Fibroblast of skin of back (primary cell): ENCODE measurements around the gene DVL1.

Experiments
- DNase-seq: peaks from one replicate; pipeline ENCODE4 v3.0.0-alpha.2; 2013

DVL1 gene

DNA sequence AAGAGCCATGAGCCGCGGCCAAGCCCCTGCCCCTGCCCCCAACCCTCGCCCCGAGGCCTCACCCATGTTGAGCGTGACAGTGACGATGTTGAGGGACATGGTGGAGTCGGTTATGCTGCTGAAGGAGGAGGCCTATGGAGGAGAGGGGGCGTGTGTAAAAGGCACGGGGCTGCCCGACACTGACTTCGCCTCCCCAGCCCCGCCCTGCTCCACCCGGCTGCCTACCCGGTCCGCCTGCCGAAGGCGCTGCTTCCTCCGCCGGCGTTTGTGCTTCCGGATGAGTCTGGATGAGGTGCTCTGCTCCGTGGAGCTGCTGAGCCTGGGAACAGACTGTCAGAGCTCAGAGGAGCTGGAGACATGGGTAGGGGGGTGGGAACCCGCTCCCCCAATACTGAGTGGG lies 9.0 kb downstream of the DVL1 start:
- DNase-seq: no peak

- no peak for DNase-seq
Observed at GRCh38 chr1:1338278-1338677, 10.9 kb downstream of the DVL1 start.

DNA sequence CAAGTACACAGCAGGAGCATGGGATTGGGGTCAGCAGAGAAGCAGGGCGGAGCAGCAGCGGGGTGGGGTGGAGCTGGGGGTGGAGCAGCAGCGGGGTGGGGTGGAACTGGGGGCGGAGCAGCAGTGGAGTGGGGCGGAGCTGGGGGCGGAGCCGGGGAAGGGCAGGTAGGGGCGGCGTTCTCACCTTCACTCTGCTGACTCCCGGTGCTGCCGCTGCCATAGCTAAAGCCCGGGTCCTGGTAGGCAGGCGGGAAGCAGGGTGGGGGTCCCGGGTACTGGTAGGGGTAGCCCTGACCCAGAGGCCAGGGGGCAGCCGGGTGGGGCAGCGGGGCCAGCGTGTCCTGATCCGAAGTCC lies 11.4 kb downstream of the DVL1 start:
- DNase-seq: no peak

DNA sequence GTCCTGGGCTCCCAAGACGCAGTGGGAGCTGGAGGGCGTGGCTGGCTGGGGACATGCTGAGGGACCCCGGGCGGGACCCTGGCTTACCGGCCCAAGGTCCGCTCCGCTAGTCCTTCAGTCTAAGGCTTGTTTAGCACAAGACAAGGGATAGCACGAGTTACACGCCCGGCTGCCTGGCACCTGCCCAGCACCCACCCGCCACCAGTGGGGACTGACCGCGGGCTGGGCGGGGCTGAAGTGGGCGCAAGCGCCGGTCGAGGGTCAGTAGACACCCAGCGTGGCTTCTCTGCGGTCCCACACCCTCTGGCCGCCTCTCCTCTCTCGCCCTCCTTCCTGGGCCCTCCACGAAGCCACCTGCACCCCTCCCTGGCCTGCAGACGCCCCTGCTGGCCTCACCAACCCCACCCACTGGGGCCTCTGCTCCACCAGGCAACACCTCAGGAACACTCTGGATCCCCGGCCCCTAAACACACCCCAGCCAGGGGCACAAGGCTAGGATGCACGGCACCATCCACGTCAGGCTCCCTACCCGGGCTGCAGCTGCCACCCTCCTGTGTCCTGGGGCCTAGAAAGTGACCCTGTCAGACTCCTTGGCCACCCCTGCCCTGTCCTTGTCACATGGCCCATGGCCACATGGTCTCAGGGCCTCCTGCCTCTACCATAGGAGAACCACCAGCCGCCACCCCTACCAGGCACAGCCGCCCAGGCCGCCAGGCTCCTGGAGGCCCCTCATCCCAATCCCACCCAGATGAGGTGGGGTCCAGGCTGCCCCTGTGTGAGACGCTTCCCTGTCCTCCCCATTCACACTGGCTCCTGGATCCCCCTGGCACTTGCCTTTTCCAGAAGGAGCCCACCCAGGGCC lies 12.1 kb downstream of the DVL1 start:
- DNase-seq: no peak

GRCh38 chr1:1336446-1336845 lies 12.8 kb downstream of the DVL1 start:
- no peak for DNase-seq

GRCh38 chr1:1335792-1336248 lies 13.4 kb downstream of the DVL1 start:
- DNase-seq: no peak

GRCh38 chr1:1335283-1335682 lies 13.9 kb downstream of the DVL1 start:
- DNase-seq: no peak

GRCh38 chr1:1334835-1335234 lies 14.4 kb downstream of the DVL1 start:
- no peak for DNase-seq

DNA sequence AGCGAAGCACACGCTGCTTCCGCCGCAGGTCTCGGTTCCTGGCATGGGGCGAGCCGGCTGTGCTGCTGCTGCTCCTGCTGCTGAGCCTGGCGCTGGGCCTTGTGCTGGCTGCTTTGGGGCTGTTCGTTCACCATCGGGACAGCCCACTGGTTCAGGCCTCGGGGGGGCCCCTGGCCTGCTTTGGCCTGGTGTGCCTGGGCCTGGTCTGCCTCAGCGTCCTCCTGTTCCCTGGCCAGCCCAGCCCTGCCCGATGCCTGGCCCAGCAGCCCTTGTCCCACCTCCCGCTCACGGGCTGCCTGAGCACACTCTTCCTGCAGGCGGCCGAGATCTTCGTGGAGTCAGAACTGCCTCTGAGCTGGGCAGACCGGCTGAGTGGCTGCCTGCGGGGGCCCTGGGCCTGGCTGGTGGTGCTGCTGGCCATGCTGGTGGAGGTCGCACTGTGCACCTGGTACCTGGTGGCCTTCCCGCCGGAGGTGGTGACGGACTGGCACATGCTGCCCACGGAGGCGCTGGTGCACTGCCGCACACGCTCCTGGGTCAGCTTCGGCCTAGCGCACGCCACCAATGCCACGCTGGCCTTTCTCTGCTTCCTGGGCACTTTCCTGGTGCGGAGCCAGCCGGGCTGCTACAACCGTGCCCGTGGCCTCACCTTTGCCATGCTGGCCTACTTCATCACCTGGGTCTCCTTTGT lies 15.5 kb downstream of the DVL1 start:
- DNase-seq: no peak

GRCh38 chr1:1332774-1333480 lies 16.3 kb downstream of the DVL1 start:
- no peak for DNase-seq

- no peak for DNase-seq
Observed at GRCh38 chr1:1332031-1332755, 17.0 kb downstream of the DVL1 start.

GRCh38 chr1:1331068-1331965 lies 17.9 kb downstream of the DVL1 start, which contains the start of gene TAS1R3:
TAS1R3 (plus strand) TSS chr1:1331280; CDS start chr1:1331346, 66 bp downstream.
- no peak for DNase-seq

- DNase-seq: no peak
Observed at GRCh38 chr1:1330366-1331067, 18.7 kb downstream of the DVL1 start.

GRCh38 chr1:1329304-1330210 lies 19.7 kb downstream of the DVL1 start:
- no peak for DNase-seq

GRCh38 chr1:1328254-1328653 lies 21.0 kb downstream of the DVL1 start:
- DNase-seq: no peak

GRCh38 chr1:1327291-1327690 lies 21.9 kb downstream of the DVL1 start:
- no peak for DNase-seq

DNA sequence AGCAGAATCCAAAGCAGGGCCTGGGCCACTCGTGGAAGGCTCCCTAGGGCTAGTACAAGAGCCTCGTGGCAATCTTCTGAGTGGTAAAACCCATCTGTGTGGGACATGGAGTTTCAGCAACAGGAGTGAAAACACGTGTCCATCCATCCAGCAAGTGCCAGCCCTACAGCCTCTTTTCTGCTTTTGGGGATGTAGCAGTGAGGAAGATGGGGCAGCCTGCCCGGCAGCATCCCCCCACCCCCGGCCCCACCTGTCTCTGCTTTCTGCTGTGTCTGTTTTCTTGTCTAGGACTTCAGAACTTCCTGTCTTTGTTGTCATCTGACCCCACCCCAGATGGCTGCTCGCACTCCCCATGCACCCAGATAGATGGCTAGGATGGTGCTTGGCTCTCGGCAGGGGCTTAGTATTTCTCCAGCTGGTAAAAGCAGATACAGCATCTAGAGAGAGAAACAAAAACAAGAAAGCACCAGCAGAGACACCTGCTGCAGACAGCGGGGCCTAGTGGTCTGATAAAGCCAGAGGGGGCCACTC lies 23.1 kb downstream of the DVL1 start:
- no peak for DNase-seq

DNA sequence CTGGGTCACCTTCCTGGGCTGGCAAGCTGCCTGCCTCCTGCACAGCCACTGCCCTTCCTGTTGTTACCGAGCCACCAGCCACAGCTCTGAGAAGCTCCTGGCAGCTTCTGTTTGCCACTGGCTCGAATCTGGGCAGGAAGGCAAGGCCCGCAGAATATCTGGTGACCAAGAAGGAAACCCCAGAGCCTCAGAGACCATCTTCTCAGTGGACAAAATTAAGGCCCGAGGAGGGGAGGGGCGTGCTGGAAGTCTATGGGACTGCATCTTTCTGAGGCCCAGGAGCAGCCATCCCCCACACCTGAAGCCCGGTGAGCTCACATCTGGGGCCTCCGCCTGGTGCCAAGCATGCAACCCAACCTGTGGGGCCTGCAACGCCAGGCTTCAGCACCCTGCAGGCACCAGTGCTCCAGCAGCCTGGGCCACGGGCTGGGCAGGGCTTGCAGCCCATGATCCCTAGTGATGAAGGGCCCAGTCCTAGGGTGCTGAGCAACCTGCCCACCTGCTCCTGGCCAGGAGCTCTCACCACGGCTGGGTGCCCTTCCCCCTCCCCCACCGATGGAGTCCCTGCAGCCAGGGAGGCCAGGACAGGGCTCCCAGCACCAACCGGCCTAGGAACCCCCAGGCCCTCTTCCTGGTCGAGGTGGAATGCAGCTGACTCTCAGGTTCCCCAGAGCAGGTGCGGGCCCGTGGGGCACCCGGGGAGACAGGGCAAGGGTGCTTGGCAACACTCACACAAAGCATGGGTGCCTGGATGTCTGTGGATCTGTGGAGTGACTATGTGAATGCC lies 23.7 kb downstream of the DVL1 start:
- no peak for DNase-seq
